ENCODE results near the gene DCDC2C. TPM values are rescaled to one million over a fixed set of nuclear protein-coding genes. Genes with fewer than 3 reads are reported as not detected.

Gene DCDC2C
- total RNA-seq, 1 experiment from 2014 or later: not detected

GRCh38 chr2:3837086-3837485 lies 133.7 kb downstream of the DCDC2C start:
- Histone ChIP-seq H3K9me3 (ENCODE audit: low read length) (no peaks in the 10 kb centered on the region), H3K9me2 (replicated peaks; ENCODE audit: low read length) (no peaks in the 10 kb centered on the region), H3K79me2 (ENCODE audit: low read length) (no peaks in the 10 kb centered on the region), H4K20me1 (ENCODE audit: low read length) (no peaks in the 10 kb centered on the region), H2AFZ (ENCODE audit: low read length) (no peak overlapping the region), H3K27ac (ENCODE audit: low read length) (no peak overlapping the region), H3F3A (ENCODE audit: low read length, unreplicated experiment) (no peaks in the 10 kb centered on the region), H3K9ac (ENCODE audit: low read length) (no peak overlapping the region), H3K4me2 (ENCODE audit: low read length) (no peak overlapping the region), H3K4me1 (ENCODE audit: insufficient read depth, low read length) (no peaks in the 10 kb centered on the region), H3K4me3 (ENCODE audit: low read length) (no peak overlapping the region), H3K36me3 (ENCODE audit: low read depth, low read length) (no peaks in the 10 kb centered on the region), H3K27me3 (ENCODE audit: low read length) (peaks cover 72% of the 10 kb centered on the region)
- TF ChIP-seq EZH2 (IDR thresholded peaks at IDR 0.05; ENCODE audit: low read length, unreplicated experiment) (no peak), EZH2phosphoT487 (IDR thresholded peaks at IDR 0.05; ENCODE audit: borderline replicate concordance, low read length) (no peak), CTCF (conservative IDR thresholded peaks at IDR 0.05; ENCODE audit: low read depth, low read length) (no peak)
- no peak for ATAC-seq
- no peak for DNase-seq
- BruUV-seq (replicated peaks): no TSS peak
- ChIA-PET CTCF (no interaction called here), POLR2A (ENCODE audit: unreplicated experiment) (no interaction called here)
- intact Hi-C loops (cut with micrococcal nuclease): no loop called here

DNA sequence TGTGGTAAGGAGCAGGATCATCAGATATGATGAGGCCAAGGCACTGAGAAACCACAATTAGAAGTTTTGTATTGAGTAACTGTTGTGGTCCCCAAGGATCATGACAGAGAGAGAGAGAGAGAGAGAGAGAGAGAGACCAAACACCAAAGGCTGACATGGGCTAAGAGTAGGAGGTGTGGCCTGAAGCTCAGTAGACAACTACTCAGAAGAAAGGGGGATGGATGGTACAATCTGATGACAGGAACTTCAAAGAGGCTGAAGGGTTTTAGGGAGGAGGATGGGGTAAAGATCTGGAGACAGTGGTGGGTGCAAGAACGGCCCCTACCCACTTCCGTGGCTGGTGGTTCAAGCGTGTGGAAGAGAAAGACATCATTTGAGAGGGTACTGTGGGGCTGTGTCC lies 135.0 kb downstream of the DCDC2C start:
- no peak overlapping the region for H3K4me3 ChIP-seq (ENCODE audit: low read length)
- no peaks in the 10 kb centered on the region for H3K4me1 ChIP-seq (ENCODE audit: insufficient read depth, low read length)
- BruUV-seq (replicated peaks): no TSS peak
- H3K9me3 ChIP-seq (ENCODE audit: low read length): no peaks in the 10 kb centered on the region
- DNase-seq: no peak
- H3F3A ChIP-seq (ENCODE audit: low read length, unreplicated experiment): no peaks in the 10 kb centered on the region
- no peak overlapping the region for H3K4me2 ChIP-seq (ENCODE audit: low read length)
- no peaks in the 10 kb centered on the region for H3K36me3 ChIP-seq (ENCODE audit: low read depth, low read length)
- ATAC-seq: no peak
- H2AFZ ChIP-seq (ENCODE audit: low read length): no peak overlapping the region
- no peaks in the 10 kb centered on the region for H3K9me2 ChIP-seq (replicated peaks; ENCODE audit: low read length)
- intact Hi-C loops (cut with micrococcal nuclease): no loop called here
- CTCF ChIA-PET: no interaction called here
- H3K27ac ChIP-seq (ENCODE audit: low read length): no peak overlapping the region
- POLR2A ChIA-PET (ENCODE audit: unreplicated experiment): no interaction called here
- no peak for TF ChIP-seq EZH2phosphoT487 (IDR thresholded peaks at IDR 0.05; ENCODE audit: borderline replicate concordance, low read length)
- TF ChIP-seq EZH2 (IDR thresholded peaks at IDR 0.05; ENCODE audit: low read length, unreplicated experiment): no peak
- TF ChIP-seq CTCF (conservative IDR thresholded peaks at IDR 0.05; ENCODE audit: low read depth, low read length): no peak
- no peak overlapping the region for H3K9ac ChIP-seq (ENCODE audit: low read length)
- peaks cover 71% of the 10 kb centered on the region for H3K27me3 ChIP-seq (ENCODE audit: low read length)
- H3K79me2 ChIP-seq (ENCODE audit: low read length): no peaks in the 10 kb centered on the region
- no peaks in the 10 kb centered on the region for H4K20me1 ChIP-seq (ENCODE audit: low read length)

- POLR2A ChIA-PET (ENCODE audit: unreplicated experiment): no interaction called here
- Histone ChIP-seq H2AFZ (ENCODE audit: low read length) (no peak overlapping the region), H3K79me2 (ENCODE audit: low read length) (no peaks in the 10 kb centered on the region), H3K9ac (ENCODE audit: low read length) (no peak overlapping the region), H3K9me3 (ENCODE audit: low read length) (no peaks in the 10 kb centered on the region), H3K9me2 (replicated peaks; ENCODE audit: low read length) (no peaks in the 10 kb centered on the region), H4K20me1 (ENCODE audit: low read length) (no peaks in the 10 kb centered on the region), H3F3A (ENCODE audit: low read length, unreplicated experiment) (no peaks in the 10 kb centered on the region), H3K4me2 (ENCODE audit: low read length) (no peak overlapping the region), H3K4me3 (ENCODE audit: low read length) (no peak overlapping the region), H3K4me1 (ENCODE audit: insufficient read depth, low read length) (no peaks in the 10 kb centered on the region), H3K27me3 (ENCODE audit: low read length) (peaks cover 72% of the 10 kb centered on the region), H3K36me3 (ENCODE audit: low read depth, low read length) (no peaks in the 10 kb centered on the region), H3K27ac (ENCODE audit: low read length) (no peak overlapping the region)
- TF ChIP-seq CTCF (conservative IDR thresholded peaks at IDR 0.05; ENCODE audit: low read depth, low read length): no peak
- TF ChIP-seq EZH2phosphoT487 (IDR thresholded peaks at IDR 0.05; ENCODE audit: borderline replicate concordance, low read length): no peak
- TF ChIP-seq EZH2 (IDR thresholded peaks at IDR 0.05; ENCODE audit: low read length, unreplicated experiment): no peak
- CTCF ChIA-PET: no interaction called here
- DNase-seq (no peak), ATAC-seq (no peak)
- intact Hi-C loops (cut with micrococcal nuclease): no loop called here
- no TSS peak for BruUV-seq (replicated peaks)
Measured at GRCh38 chr2:3839476-3839875, 136.1 kb downstream of the DCDC2C start.
